ENCODE results near the gene FKBP14.

FKBP14 gene

DNA sequence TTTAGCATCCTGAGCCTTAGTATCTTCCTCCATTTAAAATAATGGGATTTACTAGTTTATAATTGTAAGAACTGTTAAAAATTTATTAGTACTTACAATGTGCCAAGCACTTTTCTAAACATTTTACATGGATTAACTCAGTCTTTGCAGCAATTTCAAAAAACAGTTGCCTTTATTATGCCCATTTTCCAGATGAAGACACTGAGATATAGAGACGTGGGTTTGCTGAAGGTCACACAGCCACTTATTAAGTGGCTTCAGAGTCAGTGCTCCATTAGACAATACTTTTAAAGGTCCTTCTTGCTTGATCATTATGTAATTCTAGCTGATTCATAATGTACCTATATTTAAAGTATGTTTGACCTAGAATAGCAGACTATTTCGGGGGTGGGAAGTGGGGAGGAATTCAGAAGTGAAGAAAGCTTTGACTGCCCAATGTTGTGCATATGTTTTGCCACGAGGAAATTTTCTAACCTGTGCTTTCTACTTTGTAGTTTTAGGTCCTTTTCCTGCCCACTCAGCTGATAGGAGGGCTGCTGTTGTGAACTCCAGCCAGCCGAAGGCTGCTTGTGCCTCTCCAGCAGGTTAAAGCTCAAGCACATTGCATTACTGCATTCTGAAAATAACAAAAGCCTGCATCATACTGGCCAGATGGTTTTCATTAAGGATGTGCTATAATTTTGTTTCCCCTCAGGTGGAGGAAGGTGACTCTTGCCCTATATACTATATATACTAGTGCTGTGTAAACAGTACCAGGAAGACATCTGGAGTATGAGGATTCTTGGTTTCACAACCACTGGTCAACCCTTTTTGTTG lies 6.0 kb upstream of the FKBP14 start:
- peak; percentile 89 for DNase-seq

DNA sequence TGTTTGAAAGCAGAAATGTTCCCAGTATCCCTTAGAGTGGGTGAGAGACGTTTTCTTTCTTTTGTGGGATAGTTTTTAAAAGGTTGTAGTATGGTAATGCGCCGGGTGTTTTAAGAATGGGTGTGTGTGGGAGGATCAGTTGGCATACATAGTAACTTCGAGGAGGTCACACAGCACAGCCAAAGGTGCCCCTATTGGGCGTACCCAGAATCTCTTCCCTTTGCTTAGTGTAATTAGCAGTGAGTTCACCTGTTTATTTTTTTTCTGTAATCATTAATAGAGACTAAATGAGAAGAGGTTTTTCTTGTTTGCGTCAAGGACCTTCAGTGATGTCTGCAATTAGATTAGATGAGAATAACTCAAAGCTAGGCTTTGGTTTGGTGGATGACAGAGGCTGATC lies 3.2 kb upstream of the FKBP14 start:
- peak; percentile 72 for DNase-seq

DNA sequence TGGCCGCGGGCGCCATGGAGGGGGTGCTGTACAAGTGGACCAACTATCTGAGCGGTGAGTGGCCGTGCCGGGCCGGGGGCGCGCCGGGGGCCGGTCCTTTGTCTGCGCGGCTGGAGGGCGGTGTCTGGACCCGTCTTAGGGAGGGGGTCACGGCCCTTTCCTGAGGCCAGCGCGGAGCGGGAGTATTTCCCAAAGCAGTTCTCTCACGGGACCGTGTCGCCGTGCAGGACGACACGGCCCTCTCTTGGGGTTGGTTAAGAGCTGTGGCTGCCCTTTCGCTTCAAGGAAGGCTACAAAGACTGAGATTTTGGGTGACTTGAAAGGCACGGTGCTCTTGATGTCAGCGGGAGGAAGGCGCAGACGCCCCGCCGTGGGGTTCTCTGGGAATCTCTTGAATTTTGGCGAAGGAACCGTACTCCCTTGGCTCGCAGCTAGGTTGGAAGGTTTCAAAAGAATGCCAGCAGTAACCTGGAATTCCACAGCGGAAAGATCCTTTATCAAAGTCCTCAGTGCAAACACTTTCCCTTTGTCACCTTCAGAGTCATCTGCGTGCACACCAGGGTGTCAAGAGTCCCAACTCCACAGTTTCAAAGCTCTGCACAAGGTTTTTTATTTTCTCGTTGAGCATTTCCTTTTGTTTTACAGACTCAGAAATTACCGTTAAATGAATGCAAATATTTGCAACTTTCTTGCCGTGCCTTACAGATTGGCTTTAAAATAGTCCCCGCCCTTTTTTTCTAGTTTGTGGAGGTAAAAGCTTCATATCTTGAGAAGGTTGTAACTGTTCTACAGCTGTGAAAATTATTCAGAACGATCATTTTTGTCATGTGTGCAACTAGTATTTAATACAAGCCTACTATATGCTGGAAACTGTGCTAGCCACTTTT lies 2.5 kb upstream of the FKBP14 start:
- DNase-seq, result peak; percentile 70

DNA sequence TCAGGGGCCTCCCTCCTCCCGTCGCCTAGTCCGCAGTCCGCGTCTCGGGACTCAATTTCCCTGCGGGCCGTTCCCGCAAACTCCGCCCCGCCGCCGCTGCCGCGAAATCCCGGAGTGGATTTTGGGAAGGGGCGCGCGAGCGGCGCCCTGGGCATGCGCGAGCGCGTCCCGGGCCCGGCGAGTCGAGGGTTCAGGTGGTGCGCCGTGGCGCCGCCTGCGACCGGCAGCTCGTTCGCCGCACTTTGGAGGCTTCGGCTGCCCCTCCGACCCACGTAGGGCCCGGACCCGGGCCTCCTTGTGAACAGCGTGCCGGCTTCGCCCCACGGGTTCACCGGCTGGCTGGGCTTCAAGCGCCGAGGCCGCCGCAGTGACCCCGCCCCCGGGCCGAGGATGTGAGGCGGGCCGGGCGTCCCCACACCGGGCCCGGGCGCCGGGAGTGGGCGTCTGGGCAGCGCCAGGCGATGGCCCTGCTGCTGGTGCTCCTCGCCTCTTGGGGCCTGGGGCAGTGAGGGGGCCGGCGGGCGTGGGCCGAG lies 1.8 kb upstream of the FKBP14 start, which contains the start of gene PLEKHA8:
Gene PLEKHA8, plus strand, starts transcription at position 197 of the 533 bp plus-strand sequence. CDS start 351 bp downstream, outside the sequence.
- peak; percentile 95 for DNase-seq

DNA sequence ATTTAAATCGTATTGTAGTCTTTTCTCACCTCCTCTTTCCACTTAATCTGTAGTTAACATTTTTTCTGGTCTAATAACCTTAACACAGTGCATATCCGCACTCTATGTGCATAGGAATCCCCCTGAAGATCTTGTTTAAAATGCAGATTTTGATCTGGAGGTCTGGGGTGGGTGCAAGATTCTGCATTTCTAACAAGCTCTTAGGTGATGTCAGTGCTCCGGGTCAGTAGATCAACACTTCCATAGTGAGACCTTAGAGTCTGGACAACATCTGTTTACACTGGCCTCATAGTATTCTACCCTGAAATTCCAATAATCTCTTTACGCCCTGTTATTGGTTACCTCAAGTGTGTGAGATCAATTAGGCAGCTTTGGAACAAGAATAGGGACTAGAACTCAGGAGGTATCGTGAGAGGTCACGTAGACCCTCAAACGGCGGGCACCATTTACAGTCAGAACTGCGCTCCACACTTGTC lies 1.3 kb upstream of the FKBP14 start:
- no peak for DNase-seq

DNA sequence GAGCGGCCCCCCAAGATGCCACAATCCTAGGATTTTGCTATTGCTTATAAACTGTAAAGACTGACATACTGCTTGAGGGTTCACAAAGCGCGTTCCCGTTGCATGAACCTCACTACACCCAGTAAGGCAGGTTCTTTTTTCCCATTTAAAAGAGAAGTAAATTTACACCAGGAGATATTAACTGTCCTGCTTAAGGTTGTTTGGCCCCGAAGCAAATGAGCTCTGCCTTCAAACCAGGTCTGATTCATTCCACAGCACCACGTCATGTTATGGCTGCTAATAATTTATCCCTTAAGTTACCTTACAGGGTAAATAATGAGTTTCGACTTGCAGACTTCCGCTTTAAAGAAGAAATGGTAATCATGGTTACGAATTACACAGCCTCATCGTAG lies 559 bp upstream of the FKBP14 start:
- peak; percentile 65 for DNase-seq

DNA sequence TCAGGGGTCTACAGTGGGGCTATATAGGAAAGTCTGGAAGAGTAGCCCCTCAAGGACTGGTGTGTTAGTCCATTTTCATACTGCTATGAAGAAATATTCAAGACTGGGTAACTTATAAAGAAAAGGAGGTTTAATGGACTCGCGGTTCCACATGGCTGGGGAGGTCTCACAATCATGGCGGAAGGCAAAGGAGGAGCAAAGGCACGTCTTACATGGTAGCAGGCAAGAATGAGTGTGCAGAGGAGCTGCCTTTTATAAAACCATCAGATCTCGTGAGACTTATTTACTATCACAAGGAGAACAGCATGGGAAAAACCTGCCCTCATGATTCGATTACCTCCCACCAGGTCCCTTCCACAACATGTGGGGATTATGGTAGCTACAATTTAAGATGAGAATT lies 3.0 kb downstream of the FKBP14 start:
- no peak for DNase-seq

DNA sequence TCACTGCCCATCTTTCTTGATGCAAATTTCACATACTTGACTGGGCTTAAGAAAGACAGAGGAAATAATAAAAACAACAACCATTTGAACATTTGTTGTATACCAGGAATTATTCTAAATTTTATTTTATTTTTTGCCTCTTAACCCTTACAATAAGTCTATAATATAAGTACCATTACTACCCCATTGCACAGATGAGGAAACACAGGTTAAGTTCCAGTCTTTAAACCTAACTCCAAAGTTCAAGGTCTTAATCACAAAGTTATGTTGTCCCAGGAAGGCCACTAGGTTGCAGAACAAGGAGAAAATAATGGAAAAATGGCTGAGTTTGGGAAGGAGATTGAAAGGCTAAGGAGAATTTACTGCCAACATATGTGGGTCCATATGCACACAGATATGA lies 3.5 kb downstream of the FKBP14 start:
- DNase-seq, result no peak

DNA sequence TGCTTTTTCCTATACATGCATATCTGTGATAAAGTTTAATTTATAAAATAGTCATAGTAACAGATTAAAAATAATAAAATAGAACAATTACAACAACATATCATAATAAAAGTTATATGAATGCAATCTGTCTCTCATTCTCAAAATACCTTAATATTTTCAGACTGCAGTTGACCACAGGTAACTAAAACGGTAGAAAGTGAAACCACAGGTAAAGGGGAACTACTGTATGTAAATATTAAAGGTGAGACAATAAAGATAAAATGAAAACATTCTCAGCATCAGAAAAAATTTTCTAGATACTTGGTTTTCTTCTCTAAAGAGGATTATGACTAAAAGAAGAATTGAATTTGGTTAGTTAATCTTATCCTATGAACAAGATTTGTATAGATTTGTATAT lies 6.0 kb downstream of the FKBP14 start:
- DNase-seq, result peak; percentile 21

DNA sequence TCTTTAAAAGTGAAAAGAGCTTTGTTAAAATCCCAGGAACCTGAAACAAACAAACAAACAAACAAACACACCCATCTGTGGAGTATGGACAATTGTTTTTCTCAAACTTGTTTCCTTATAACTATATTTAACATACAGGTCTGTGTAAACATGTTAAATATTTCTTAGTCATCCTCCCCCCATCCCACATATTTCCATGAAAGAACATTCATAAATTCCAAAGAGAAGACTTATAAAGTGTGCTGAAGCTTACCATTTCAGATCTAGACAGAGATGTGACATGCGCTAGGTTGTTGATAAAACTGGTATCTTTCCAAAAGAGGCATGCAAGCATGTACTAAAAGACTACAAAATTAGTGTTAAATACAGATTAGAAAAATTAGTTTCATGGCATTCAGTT lies 6.5 kb downstream of the FKBP14 start:
- no peak for DNase-seq

DNA sequence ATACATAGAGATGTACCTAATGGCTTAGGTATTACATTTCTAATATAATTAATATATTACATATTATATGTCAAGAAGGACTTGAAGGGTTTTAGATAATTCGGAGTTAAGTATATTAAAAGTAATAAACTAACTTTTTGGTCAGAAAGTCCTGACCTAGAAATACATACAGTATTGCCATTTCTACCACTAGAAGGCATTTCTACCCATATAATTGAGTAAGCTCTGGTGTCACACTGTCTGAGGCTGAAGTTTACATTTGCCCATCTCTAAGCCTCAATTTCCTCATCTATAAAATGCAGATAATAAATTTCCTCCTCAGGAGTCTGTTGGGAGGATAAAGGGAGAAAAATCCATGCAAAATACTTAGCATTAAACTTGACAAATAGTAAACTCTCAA lies 7.1 kb downstream of the FKBP14 start:
- no peak for DNase-seq

DNA sequence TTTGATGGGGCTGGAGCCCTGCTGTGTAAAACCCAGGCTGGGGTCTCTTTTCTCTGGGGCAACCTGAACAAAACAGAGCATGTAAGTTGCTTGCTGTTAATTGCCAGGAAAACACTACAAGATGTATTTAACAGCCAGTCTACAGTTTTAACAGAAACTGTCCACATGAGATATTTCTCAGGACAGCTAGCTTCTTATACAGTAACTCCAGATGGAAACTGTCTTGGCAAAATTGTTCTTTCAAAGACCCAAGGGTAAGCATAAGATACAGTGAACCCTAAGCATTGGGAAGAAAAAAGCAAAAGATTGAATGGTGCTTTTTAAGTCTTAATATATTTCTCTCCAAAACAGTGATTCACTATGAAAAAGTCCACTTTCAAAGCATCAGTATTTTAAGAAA lies 8.1 kb downstream of the FKBP14 start:
- DNase-seq, result no peak

DNA sequence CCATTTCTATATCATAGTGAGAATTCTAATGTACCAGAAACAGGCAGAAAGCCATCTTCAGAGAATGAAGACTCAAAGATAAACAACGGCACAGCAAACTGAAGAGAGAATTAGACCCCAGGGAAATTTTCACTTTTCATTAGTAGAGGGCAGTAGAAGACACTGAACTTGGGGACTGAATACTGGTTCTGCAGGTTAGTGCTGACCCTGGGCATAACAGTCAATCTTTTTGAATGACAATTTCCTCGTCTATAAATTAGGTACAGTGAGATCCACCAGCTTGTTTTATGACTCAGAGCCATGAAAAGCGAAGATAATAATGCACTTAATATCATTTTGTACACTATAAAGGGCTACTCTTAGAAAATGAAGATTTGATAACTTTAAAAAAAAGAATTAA lies 13.7 kb downstream of the FKBP14 start:
- DNase-seq, result no peak

DNA sequence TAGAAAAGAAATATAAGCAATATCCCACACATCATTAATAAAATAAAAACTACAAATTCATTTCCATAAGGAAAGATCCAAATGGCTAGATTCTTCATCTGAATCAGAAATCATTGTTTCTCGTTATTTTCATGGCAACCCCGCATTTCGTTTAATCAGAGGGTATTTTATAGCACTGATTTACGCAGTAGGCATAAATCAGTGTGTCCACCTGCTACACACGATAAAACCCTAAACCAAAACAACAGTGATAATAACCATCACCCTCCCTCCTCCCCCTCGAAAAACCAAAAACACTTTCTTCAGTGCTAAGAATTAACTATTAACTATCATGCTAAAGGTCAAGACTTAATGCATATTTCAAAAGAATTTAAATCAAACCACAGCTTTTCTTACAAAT lies 16.5 kb downstream of the FKBP14 start:
- no peak for DNase-seq

DNA sequence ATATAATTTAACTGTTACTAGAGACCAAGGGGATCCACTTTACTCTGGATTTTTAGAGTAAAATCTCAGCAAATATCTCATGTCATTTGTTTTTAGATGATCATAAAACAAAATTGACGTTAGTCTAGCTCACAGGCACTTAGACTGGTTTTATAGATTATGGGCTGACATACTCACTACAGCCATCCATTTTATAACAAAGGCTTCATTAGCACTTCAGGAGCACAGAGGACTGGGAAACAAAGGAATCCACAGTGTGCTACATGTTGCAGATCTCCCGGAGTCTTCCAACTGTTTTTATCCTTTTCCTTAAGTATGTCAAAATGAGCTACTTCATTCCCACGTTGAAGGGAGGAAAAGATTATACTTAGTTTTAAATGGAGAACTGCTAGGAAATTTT lies 21.0 kb downstream of the FKBP14 start:
- no peak for DNase-seq

DNA sequence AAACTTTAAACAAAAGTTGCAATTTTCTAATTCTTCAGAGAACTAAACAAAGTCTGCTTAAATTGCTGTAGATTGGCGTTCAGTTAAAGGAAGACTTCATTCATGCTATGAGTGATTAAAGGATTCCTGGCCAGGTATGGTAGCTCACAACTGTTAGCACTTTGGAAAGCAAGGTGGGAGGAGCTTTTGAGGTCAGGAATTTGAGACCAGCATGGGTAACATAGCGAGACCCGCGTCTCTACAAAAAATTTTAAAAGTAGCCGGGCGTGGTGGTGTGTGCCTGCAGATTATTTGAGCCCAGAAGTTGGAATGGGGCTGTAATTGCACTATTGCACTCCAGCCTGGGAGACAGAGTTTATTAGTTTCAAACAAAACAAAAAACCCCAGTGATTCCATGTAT lies 23.4 kb downstream of the FKBP14 start:
- DNase-seq, result no peak

DNA sequence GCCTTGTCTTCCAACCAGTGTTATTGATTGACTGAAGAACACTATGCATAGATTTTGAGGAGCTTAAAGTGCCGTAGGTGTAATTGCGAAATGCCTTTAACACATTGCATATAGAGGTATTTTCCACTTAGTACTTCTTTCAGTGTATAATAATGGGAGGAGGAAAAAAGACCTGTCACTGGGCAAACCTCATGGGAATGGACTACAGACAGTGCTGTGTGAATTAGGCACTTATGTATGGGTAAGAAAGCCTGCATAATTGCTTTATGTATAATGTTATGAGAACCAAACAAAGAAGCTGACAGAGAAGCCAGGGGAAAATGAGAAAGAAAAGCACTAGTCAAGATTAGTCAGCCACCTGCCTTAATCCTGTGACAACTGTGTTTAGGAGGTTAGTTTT lies 24.5 kb downstream of the FKBP14 start:
- DNase-seq, result no peak

DNA sequence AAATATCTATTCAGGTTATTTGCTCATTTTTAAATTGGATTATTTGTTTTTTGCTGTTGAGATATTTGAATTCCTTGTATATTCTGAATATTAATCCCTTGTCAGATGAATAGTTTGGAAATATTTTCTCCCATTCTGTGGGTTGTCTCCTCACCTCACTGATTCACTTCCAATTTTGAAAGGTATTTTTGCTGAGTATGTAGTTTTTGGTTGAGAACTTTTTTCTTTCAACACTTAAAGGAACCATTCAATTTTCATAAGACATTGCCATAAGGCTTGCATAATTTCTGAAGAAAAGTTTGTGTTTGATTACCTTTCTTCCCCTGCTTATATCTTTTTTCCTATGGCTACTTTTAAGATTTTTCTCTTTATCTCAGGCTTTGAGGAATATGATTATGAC lies 28.0 kb downstream of the FKBP14 start:
- DNase-seq, result no peak

DNA sequence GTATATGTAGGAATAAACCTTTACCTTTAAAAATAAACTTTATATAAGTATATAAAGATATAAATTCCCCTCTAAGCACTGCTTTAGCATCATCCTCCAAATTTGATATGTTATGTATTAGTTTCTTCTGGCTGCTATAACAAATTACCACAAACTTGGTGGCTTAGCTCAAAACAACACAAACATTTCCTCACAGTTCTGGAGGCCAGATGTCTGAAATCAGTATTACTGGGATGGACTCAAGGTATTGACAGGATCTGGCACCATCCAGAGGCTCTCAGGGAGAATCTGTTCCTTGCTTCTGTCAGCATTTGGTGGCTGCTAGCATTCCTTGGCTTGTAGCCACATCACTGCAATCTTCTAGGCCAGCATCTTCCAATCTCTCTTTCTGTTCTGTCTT lies 30.2 kb downstream of the FKBP14 start:
- no peak for DNase-seq

DNA sequence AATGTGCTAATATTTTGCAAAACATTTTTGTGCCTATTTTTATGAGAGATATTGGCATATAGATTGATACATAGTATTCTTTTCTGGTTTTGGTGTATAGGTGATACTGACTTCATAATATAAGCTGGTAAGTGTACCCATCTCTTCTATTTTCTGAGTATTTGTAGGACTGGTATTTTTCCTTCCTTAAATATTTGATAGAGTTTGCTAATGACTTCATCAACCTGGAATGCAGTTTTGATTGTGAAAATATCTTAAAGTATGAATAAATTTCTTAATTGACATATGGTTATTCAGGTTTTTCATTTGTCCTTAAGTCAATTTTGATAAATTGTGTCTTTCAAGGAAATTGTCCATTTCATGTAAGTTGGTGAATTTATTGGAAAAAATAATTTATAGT lies 30.9 kb downstream of the FKBP14 start:
- no peak for DNase-seq

DNA sequence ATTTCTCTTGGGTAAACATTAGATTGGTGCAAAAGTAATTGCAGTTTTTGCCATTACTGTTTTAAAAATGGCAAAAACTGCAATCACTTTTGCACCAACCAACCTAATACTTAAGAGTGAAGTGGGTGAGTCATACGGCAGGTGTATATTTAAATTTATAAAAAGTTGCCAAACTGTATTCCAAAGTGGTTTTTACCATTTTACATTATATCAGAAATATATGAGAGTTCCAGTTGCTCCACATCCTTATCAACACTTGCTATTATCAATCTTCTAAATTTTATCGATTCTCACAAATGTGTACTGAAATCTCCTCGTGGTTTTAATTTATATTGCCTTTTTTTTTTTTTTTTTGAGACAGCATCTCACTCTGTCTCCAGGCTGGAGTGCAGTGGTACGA lies 33.4 kb downstream of the FKBP14 start:
- no peak for DNase-seq

DNA sequence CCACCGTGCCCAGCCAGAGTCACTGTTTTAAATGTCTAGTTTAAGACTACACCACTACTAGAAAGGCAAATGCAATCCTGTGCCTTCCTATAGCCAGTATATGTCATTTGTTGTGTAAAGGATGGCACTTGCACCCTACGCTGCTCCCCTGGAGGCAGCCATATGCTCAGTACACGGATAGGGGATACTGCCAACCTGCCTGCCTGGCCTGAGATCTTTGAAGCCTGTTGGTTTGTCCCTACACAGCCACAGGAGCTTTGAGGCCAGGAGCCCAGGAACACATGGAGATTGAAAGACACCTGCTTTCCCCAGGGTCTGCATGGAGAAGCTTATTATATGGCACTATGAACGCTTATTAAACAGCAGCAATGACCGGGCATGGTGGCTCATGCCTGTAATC lies 34.6 kb downstream of the FKBP14 start:
- no peak for DNase-seq

DNA sequence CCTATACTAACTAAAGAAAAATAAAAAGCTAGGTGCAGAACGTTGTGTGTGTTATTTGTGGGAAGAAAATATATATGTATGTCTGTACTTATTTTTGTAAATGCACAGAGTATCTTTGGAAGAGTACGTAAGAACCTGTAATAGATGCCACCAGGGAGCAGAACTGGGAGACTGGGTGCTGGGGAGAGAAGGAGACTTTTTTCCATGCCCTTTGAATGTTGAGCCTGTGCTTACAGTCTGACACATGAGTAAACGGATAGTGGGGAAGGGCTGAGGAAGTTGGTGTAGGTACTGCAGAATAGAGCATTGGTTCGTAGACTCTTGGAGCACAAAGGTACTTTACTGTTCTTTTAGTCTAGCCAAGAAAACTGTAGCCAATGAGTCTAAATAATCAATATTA lies 35.6 kb downstream of the FKBP14 start:
- no peak for DNase-seq
